B cell (primary cell): ENCODE results near the gene EP400. TPM values are rescaled to one million over a fixed set of nuclear protein-coding genes. Genes with fewer than 3 reads are reported as not detected.
"Not testable (repeated sequence)": the region's sequence is repeated elsewhere in the genome, so short reads cannot be mapped to it uniquely, and the experiment has no call there.

Experiments
- ATAC-seq: fragments of 200-7000 bp; cut with Tn5 transposase; one replicate; pipeline ENCODE4 v1.10.0; 2021; ENCODE audit warnings: low read depth, mild to moderate bottlenecking, moderate number of reproducible peaks, moderate library complexity
- CTCF ChIA-PET: fragments of 350-600 bp; sonication (Branson Sonifier 250); formaldehyde crosslinking; loops from one replicate; lab custom pipeline; 2021; ENCODE audit warnings: antibody characterized with exemption, inconsistent platforms; lab: Charles Lee
- POLR2A ChIA-PET: fragments of 350-600 bp; sonication (Branson Sonifier 250); formaldehyde crosslinking; loops from one replicate; lab custom pipeline; 2021; ENCODE audit warnings: antibody characterized with exemption; lab: Charles Lee
- DNase-seq: peaks from one replicate; pipeline ENCODE4 v3.0.0; 2013
- H2AFZ ChIP-seq: 2 replicates; pipeline ENCODE4 v1.6.1; 2012; ENCODE audit warnings: mild to moderate bottlenecking, low read depth, low read length; ENCODE audit not compliant: insufficient read depth, poor library complexity, severe bottlenecking
- H3K27ac ChIP-seq, 2 donors: 1 replicate in 1 of 2; 2 replicates in 1 of 2; pipeline ENCODE4 v1.5.1; 2012 to 2013; ENCODE audit warnings: low read length in 2 of 2, mild to moderate bottlenecking in 2 of 2, moderate library complexity in 1 of 2
- H3K27me3 ChIP-seq, 4 experiments: fragments of 200-600 bp in 1 of 4; sonication (generic) in 1 of 4; replicated peaks in 1 of 4; 1 replicate in 2 of 4; 2 replicates in 2 of 4; pipeline versions ENCODE4 v1.6.1 to v1.7.0; 2013 to 2016; ENCODE audit warnings: low read length in 3 of 4, mild to moderate bottlenecking in 2 of 4, mixed read lengths in 1 of 4, moderate library complexity in 1 of 4; ENCODE audit not compliant: insufficient read depth in 4 of 4, control insufficient read depth in 3 of 4; ENCODE audit errors: control extremely low read depth in 1 of 4
- H3K36me3 ChIP-seq, 2 experiments: replicated peaks in 1 of 2; 1 replicate in 1 of 2; 2 replicates in 1 of 2; pipeline versions ENCODE4 v1.6.1 to v1.7.1; 2013; ENCODE audit warnings: low read length in 1 of 2; ENCODE audit not compliant: insufficient read depth in 2 of 2, control insufficient read depth in 1 of 2; ENCODE audit errors: control extremely low read depth in 1 of 2, extremely low read depth in 1 of 2
- H3K4me1 ChIP-seq, 2 donors: fragments of 200-600 bp in 1 of 2; sonication (generic) in 1 of 2; 1 replicate in 1 of 2; 2 replicates in 1 of 2; pipeline versions ENCODE4 v1.5.1 to v1.6.1; 2013 to 2017; ENCODE audit warnings: low read length in 2 of 2; ENCODE audit not compliant: control insufficient read depth in 2 of 2, insufficient read depth in 2 of 2
- H3K4me2 ChIP-seq: replicated peaks from 2 replicates; pipeline ENCODE3; 2012; ENCODE audit warnings: mild to moderate bottlenecking, low read depth, low read length; ENCODE audit not compliant: poor library complexity, severe bottlenecking
- H3K4me3 ChIP-seq, 5 experiments: fragments of 200-600 bp in 1 of 5; sonication (generic) in 1 of 5; 1 replicate in 3 of 5; 2 replicates in 2 of 5; pipeline versions ENCODE4 v1.5.1 to v1.7.0; 2011 to 2016; ENCODE audit warnings: low read length in 4 of 5, mild to moderate bottlenecking in 4 of 5, low read depth in 2 of 5, control low read depth in 1 of 5, moderate library complexity in 1 of 5; ENCODE audit not compliant: insufficient read depth in 1 of 5; ENCODE audit errors: control extremely low read depth in 1 of 5, extremely low read depth in 1 of 5
- H3K79me2 ChIP-seq: fragments of 200-600 bp; sonication (generic); one replicate; pipeline ENCODE4 v1.6.0; 2016; ENCODE audit warnings: low read length; ENCODE audit not compliant: control insufficient read depth, insufficient read depth
- H3K9ac ChIP-seq: fragments of 200-600 bp; sonication (generic); 2 replicates; pipeline ENCODE4 v1.6.1; 2017; ENCODE audit warnings: mild to moderate bottlenecking, low read length, moderate library complexity
- H3K9me3 ChIP-seq, 3 donors: one replicate each; pipeline versions ENCODE4 v1.6.1 to v1.7.1; 2013; ENCODE audit warnings: low read length in 2 of 3; ENCODE audit not compliant: control insufficient read depth in 2 of 3, insufficient read depth in 1 of 3; ENCODE audit errors: control extremely low read depth in 1 of 3
- H4K20me1 ChIP-seq: 2 replicates; pipeline ENCODE4 v1.6.0; 2012; ENCODE audit warnings: mild to moderate bottlenecking, low read length; ENCODE audit not compliant: insufficient read depth, control insufficient read depth, poor library complexity, severe bottlenecking
- H3K27ac Mint-ChIP-seq: one replicate; pipeline ENCODE4 v1.8.0; 2021; ENCODE audit warnings: mixed read lengths
- H3K27me3 Mint-ChIP-seq: one replicate; pipeline ENCODE4 v1.8.0; 2021; ENCODE audit warnings: mixed read lengths
- H3K4me1 Mint-ChIP-seq: one replicate; pipeline ENCODE4 v1.8.0; 2021; ENCODE audit warnings: mixed read lengths
- H3K4me3 Mint-ChIP-seq: one replicate; pipeline ENCODE4 v1.8.0; 2021; ENCODE audit warnings: mixed read lengths
- H3K9me3 Mint-ChIP-seq: one replicate; pipeline ENCODE4 v1.8.0; 2022; ENCODE audit warnings: mixed read lengths; ENCODE audit not compliant: insufficient read depth
- EZH2 ChIP-seq: IDR thresholded peaks from 2 replicates; pipeline ENCODE4 v1.6.1; 2012; ENCODE audit warnings: borderline replicate concordance, low read depth, mild to moderate bottlenecking, moderate library complexity, low read length; ENCODE audit not compliant: insufficient read depth, poor library complexity, severe bottlenecking
- WGBS: methylation state at CpG from one replicate; pipeline ENCODE4 v1.1.5; 2013; ENCODE audit warnings: missing lambda C conversion rate; ENCODE audit not compliant: insufficient coverage; 5-methylcytosine and 5-hydroxymethylcytosine counted together
- intact Hi-C: fragments of 100-400 bp; cut with micrococcal nuclease; formaldehyde crosslinking; loops from one replicate; pipeline ENCODE4 v1.10.0; 2022
- polyA plus RNA-seq: library from polyadenylated mRNA; depleted of rRNA; stranded (reverse); fragments of >200 nt; gene quantifications from 2 replicates; pipeline ENCODE4 v1.2.3, GENCODE V29; 2012
- total RNA-seq, 2 donors: library from RNA; stranded (reverse); fragments of 120-200 nt in 1 of 2; gene quantifications; 1 replicate in 1 of 2; 2 replicates in 1 of 2; pipeline versions ENCODE4 v1.2.3 to v1.2.4, GENCODE V29; 2013 to 2022
- TF ChIP-seq, protein P1 (sequence below): fragments of 200-600 bp; IDR thresholded peaks from one replicate; pipeline ENCODE4 v1.8.0; 2022; ENCODE audit warnings: antibody characterized with exemption, mild to moderate bottlenecking

EP400 gene
- total and polyA plus RNA-seq, 2 donors (not counting 1 experiment from before 2014, with no cell fraction given): 17.3 to 82.2 TPM

GRCh38 chr12:131983554-131983953 lies 33.8 kb downstream of the EP400 start:
- Histone ChIP-seq H3K4me3 (no peak overlapping the region), H3K27ac (no peak overlapping the region), H3K36me3 (peaks cover 0 to 76% of the 10 kb centered on the region in 2 experiments), H2AFZ (no peak overlapping the region), H3K4me2 (no peak overlapping the region), H3K4me1 (no peaks in the 10 kb centered on the region), H3K9me3 (no peaks in the 10 kb centered on the region), H3K9ac (no peak overlapping the region), H4K20me1 (peaks cover 17% of the 10 kb centered on the region), H3K27me3 (no peaks in the 10 kb centered on the region), H3K79me2 (peaks cover 9% of the 10 kb centered on the region)
- Mint-ChIP-seq H3K4me3 (no peak overlapping the region), H3K9me3 (no peaks in the 10 kb centered on the region), H3K27me3 (no peaks in the 10 kb centered on the region), H3K27ac (no peak overlapping the region), H3K4me1 (no peaks in the 10 kb centered on the region)
- CTCF ChIA-PET: no interaction called here
- WGBS: 91% methylated on average over 4 of the region's 6 CpGs
- DNase-seq (no peak), ATAC-seq (no peak)
- TF ChIP-seq, protein P1, sequence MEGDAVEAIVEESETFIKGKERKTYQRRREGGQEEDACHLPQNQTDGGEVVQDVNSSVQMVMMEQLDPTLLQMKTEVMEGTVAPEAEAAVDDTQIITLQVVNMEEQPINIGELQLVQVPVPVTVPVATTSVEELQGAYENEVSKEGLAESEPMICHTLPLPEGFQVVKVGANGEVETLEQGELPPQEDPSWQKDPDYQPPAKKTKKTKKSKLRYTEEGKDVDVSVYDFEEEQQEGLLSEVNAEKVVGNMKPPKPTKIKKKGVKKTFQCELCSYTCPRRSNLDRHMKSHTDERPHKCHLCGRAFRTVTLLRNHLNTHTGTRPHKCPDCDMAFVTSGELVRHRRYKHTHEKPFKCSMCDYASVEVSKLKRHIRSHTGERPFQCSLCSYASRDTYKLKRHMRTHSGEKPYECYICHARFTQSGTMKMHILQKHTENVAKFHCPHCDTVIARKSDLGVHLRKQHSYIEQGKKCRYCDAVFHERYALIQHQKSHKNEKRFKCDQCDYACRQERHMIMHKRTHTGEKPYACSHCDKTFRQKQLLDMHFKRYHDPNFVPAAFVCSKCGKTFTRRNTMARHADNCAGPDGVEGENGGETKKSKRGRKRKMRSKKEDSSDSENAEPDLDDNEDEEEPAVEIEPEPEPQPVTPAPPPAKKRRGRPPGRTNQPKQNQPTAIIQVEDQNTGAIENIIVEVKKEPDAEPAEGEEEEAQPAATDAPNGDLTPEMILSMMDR: no peak
- TF ChIP-seq EZH2: no peak
- intact Hi-C loops: no loop called here
- POLR2A ChIA-PET: no interaction called here

GRCh38 chr12:131984334-131984733 lies 34.6 kb downstream of the EP400 start:
- no peak for ATAC-seq
- H3K9ac ChIP-seq: no peak overlapping the region
- H3K4me1 ChIP-seq: no peaks in the 10 kb centered on the region
- CTCF ChIA-PET: interaction anchor here (0.5 kb wide), 1 partner anchor 33 kb away, joined by 5 read pairs; no protein-coding TSS in a partner anchor
- H3K36me3 ChIP-seq: peaks cover 2 to 84% of the 10 kb centered on the region in 2 experiments
- no peak overlapping the region for H3K4me3 ChIP-seq
- WGBS: no CpG with 5 or more reads among the region's 3 CpGs
- POLR2A ChIA-PET: no interaction called here
- no peak overlapping the region for H3K4me3 Mint-ChIP-seq
- H3K27ac Mint-ChIP-seq: no peak overlapping the region
- TF ChIP-seq, protein P1: no peak
- TF ChIP-seq EZH2: no peak
- intact Hi-C loops: no loop called here
- H3K9me3 ChIP-seq: no peaks in the 10 kb centered on the region
- H3K4me2 ChIP-seq: no peak overlapping the region
- no peak for DNase-seq
- no peaks in the 10 kb centered on the region for H3K27me3 ChIP-seq
- no peak overlapping the region for H3K27ac ChIP-seq
- no peaks in the 10 kb centered on the region for H3K9me3 Mint-ChIP-seq
- H2AFZ ChIP-seq: no peak overlapping the region
- peaks cover 17% of the 10 kb centered on the region for H4K20me1 ChIP-seq
- no peaks in the 10 kb centered on the region for H3K4me1 Mint-ChIP-seq
- no peaks in the 10 kb centered on the region for H3K27me3 Mint-ChIP-seq
- peaks cover 9% of the 10 kb centered on the region for H3K79me2 ChIP-seq

DNA sequence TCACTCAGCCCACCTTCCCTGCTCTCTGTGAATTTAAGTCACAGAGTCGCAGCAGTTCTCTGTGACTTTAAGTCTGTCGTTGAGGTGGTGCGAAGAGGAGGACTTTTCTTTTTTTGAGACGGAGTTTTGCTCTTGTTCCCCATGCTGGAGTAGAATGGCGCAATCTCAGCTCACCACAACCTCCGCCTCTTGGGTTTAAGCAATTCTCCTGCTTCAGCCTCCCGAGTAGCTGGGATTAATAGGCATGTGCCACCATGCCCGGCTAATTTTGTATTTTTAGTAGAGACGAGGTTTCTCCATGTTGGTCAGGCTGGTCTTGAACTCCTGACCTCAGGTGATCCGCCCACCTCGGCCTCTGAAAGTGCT lies 35.8 kb downstream of the EP400 start:
- CTCF ChIA-PET, ATAC-seq, H3K4me2 ChIP-seq: not testable (repeated sequence)

More for the DNA sequence above, 35.8 kb downstream of the EP400 start:
- H3K27ac Mint-ChIP-seq, H3K4me1 Mint-ChIP-seq, H3K27me3 ChIP-seq, H2AFZ ChIP-seq, intact Hi-C loops, H3K79me2 ChIP-seq, H3K9me3 ChIP-seq, DNase-seq, H3K4me1 ChIP-seq, H3K9ac ChIP-seq, H3K4me3 Mint-ChIP-seq, H3K27me3 Mint-ChIP-seq, H3K27ac ChIP-seq, POLR2A ChIA-PET, H3K9me3 Mint-ChIP-seq: not testable (repeated sequence)
- Histone ChIP-seq H4K20me1 (peaks cover 12% of the 10 kb centered on the region), H3K4me3 (peak overlapping the region in 1 of 5 experiments; percentile 26), H3K36me3 (peaks cover 2 to 84% of the 10 kb centered on the region in 2 experiments)
- 98% methylated on average over 7 of the region's 11 CpGs for WGBS
